Cardiac muscle cell (in vitro differentiated cells and primary cell): ENCODE results near the gene FCHO2. TPM values are rescaled to one million over a fixed set of nuclear protein-coding genes. Genes with fewer than 3 reads are reported as not detected.
"Not testable (repeated sequence)": the region's sequence is repeated elsewhere in the genome, so short reads cannot be mapped to it uniquely, and the experiment has no call there.

Experiments
- DNase-seq, 2 donors: peaks; one replicate each; pipeline versions ENCODE4 v3.0.0 to v3.0.0-alpha.2; 2010 to 2017; ENCODE audit warnings: low read depth in 1 of 2, low spot score in 1 of 2
- H3K27ac ChIP-seq: fragments of 200-600 bp; sonication (generic); 2 replicates; pipeline ENCODE4 v1.5.1; 2016
- H3K27me3 ChIP-seq: fragments of 200-600 bp; sonication (generic); 2 replicates; pipeline ENCODE4 v1.6.0; 2016; ENCODE audit warnings: control low read depth
- H3K36me3 ChIP-seq: fragments of 200-600 bp; sonication (generic); 2 replicates; pipeline ENCODE4 v1.5.1; 2016; ENCODE audit warnings: control low read depth
- H3K4me1 ChIP-seq: fragments of 200-600 bp; sonication (generic); 2 replicates; pipeline ENCODE4 v1.8.1; 2017; ENCODE audit warnings: low read depth, mild to moderate bottlenecking, mixed run types
- H3K4me3 ChIP-seq: fragments of 200-600 bp; sonication (generic); 2 replicates; pipeline ENCODE4 v1.5.1; 2016; ENCODE audit warnings: mild to moderate bottlenecking
- H3K9me3 ChIP-seq: fragments of 200-600 bp; sonication (generic); 2 replicates; pipeline ENCODE4 v1.5.1; 2017; ENCODE audit warnings: low read depth, mild to moderate bottlenecking, control low read depth
- CTCF ChIP-seq: IDR thresholded peaks from 2 replicates; pipeline ENCODE4 v1.5.1; 2012; ENCODE audit warnings: low read depth, mild to moderate bottlenecking, low read length
- polyA plus RNA-seq: library from polyadenylated mRNA; unstranded; fragments of >200 nt; fragmentation: Nextera tagmentation; extraction: Ambion mirVana; gene quantifications from 2 replicates; pipeline ENCODE4 v1.2.1, GENCODE V29; 2016
- total RNA-seq: library from RNA; depleted of rRNA; stranded (reverse); fragments of >200 nt; gene quantifications from 2 replicates; pipeline ENCODE4 v1.2.3, GENCODE V29; 2016

The FCHO2 gene
- total and polyA plus RNA-seq, 2 experiments from 2014 or later = 6.9 to 7.5 TPM

DNA sequence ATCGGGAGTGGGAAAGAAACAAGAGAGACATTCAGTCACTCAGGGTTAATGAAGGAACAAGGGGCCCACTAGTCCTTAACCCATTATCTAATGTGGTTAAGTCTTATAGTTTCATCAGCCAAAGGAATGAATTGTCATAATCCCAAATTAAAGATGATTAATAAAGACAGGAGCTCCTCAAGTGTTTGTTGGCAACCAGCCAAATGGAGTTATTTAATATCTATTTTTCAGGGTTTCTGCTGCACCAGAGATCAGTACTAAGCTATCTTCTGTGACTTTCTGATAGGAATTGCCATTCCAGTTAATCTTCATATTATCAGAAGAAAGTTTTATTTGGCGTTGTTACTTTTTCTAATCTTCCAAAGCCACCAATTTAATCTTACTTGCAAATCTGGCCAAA is 34.0 kb upstream of the FCHO2 start:
- Histone ChIP-seq H3K27ac (no peak overlapping the region), H3K36me3 (no peaks in the 10 kb centered on the region), H3K27me3 (no peaks in the 10 kb centered on the region), H3K9me3 (no peaks in the 10 kb centered on the region), H3K4me1 (no peaks in the 10 kb centered on the region), H3K4me3 (no peak overlapping the region)
- no peak for TF ChIP-seq CTCF
- DNase-seq = peak in 1 of 2 donors; percentile 9

- no peak for TF ChIP-seq CTCF
- Histone ChIP-seq H3K9me3 (no peaks in the 10 kb centered on the region), H3K27ac (no peak overlapping the region), H3K4me1 (no peaks in the 10 kb centered on the region), H3K36me3 (no peaks in the 10 kb centered on the region), H3K27me3 (no peaks in the 10 kb centered on the region), H3K4me3 (no peak overlapping the region)
- DNase-seq = no peak
These were observed 33.4 kb upstream of the FCHO2 start for GRCh38 chr5:72922422-72922821.

DNA sequence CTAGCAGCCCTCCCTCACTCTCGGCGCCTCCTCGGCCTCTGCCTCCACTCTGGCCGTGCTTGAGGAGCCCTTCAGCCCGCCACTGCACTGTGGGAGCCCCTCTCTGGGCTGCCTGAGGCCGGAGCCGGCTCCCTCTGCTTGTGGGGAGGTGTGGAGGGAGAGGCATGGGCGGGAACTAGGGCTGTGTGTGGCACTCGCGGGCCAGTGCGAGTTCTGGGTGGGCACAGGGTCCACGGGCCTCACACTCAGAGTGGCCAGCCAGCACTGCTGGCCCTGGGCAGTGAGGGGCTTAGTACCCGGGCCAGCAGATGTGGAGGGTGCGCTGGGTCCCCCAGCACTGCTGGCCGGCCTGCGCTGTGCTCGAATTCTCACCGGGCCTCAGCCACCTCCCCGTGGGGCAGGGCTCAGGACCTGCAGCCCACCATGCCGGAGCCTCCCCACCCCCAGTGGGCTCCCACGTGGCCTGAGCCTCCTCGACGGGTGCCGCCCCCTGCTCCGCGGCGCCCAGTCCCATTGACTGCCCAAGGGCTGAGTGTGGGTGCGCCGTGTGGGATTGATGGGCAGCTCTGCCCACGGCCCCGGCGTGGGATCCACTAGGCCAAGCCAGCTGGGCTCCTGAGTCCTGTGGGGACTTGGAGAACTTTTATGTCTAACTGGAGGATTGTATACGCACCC is 30.4 kb upstream of the FCHO2 start:
- H3K27ac ChIP-seq = no peak overlapping the region
- no peak overlapping the region for H3K4me3 ChIP-seq
- H3K9me3 ChIP-seq = no peaks in the 10 kb centered on the region
- DNase-seq = no peak
- H3K27me3 ChIP-seq = no peaks in the 10 kb centered on the region
- no peaks in the 10 kb centered on the region for H3K4me1 ChIP-seq
- H3K36me3 ChIP-seq = no peaks in the 10 kb centered on the region
- no peak for TF ChIP-seq CTCF

GRCh38 chr5:72932686-72933085 is 23.2 kb upstream of the FCHO2 start:
- H3K4me3 ChIP-seq, DNase-seq, H3K27ac ChIP-seq, H3K9me3 ChIP-seq, H3K36me3 ChIP-seq, H3K27me3 ChIP-seq, H3K4me1 ChIP-seq: not testable (repeated sequence)

- not testable (repeated sequence) for H3K36me3 ChIP-seq, DNase-seq, H3K27me3 ChIP-seq, H3K27ac ChIP-seq, H3K4me1 ChIP-seq, H3K9me3 ChIP-seq, H3K4me3 ChIP-seq
These were observed 20.7 kb upstream of the FCHO2 start for GRCh38 chr5:72934953-72935725.

- no peaks in the 10 kb centered on the region for H3K4me1 ChIP-seq
- H3K27me3 ChIP-seq = no peaks in the 10 kb centered on the region
- no peak overlapping the region for H3K4me3 ChIP-seq
- DNase-seq = no peak
- H3K27ac ChIP-seq = no peak overlapping the region
- no peaks in the 10 kb centered on the region for H3K9me3 ChIP-seq
- no peak for TF ChIP-seq CTCF
- no peaks in the 10 kb centered on the region for H3K36me3 ChIP-seq
These were observed 18.9 kb upstream of the FCHO2 start for GRCh38 chr5:72936893-72937292.
